ENCODE results near the gene CACNA1B. TPM values are rescaled to one million over a fixed set of nuclear protein-coding genes. Genes with fewer than 3 reads are reported as not detected.

CACNA1B gene
- total RNA-seq, 1 donor from 2014 or later: 3.1 TPM

DNA sequence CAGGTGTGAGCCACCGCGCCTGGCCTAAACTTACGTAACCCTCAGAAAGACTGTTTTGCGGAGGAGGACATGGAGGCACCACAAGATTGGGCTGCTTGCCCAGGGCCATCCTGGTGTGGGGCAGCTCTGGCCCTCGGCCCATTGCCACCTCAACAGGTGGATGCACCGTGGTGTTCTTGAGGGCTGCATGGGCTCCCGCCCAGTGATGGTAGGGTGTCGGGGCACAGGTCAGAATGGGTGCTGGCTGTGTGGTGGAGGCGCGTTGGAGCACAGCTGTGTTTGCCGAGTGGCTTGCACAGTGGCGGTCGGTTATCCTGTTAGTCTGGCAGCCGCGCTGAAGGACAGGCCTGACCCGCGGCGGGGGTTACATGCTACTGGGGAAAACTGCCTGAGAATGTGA, 196.9 kb downstream of the CACNA1B start:
- Mint-ChIP-seq H3K9me3 (no peaks in the 10 kb centered on the region), H3K4me3 (no peak overlapping the region), H3K27ac (ENCODE audit: unreplicated experiment) (no peak overlapping the region), H3K36me3 (ENCODE audit: low read depth) (no peaks in the 10 kb centered on the region), H3K27me3 (ENCODE audit: low read depth) (no peaks in the 10 kb centered on the region), H3K4me1 (no peaks in the 10 kb centered on the region)
- no peak for DNase-seq (ENCODE audit: low read depth, low spot score)
- TF ChIP-seq, protein P1, sequence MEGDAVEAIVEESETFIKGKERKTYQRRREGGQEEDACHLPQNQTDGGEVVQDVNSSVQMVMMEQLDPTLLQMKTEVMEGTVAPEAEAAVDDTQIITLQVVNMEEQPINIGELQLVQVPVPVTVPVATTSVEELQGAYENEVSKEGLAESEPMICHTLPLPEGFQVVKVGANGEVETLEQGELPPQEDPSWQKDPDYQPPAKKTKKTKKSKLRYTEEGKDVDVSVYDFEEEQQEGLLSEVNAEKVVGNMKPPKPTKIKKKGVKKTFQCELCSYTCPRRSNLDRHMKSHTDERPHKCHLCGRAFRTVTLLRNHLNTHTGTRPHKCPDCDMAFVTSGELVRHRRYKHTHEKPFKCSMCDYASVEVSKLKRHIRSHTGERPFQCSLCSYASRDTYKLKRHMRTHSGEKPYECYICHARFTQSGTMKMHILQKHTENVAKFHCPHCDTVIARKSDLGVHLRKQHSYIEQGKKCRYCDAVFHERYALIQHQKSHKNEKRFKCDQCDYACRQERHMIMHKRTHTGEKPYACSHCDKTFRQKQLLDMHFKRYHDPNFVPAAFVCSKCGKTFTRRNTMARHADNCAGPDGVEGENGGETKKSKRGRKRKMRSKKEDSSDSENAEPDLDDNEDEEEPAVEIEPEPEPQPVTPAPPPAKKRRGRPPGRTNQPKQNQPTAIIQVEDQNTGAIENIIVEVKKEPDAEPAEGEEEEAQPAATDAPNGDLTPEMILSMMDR (conservative IDR thresholded peaks at IDR 0.05): no peak

DNA sequence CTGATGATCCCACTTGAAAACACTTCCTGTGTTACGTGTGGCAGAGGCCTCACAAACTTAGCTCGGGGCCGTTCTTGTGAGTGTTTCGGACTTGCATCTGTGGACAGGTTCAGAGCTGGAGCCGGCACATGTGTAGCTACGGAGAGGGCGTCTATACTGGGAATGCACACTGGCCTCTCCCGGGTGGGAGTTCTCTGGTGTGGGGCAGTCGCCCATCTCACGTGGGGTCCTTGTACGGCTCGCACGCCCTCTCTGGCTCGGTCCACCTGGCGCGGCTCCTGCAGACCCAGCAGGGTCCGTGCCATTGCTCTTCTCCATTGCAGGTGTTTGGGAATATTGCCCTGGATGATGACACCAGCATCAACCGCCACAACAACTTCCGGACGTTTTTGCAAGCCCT, 197.9 kb downstream of the CACNA1B start:
- peaks cover 5% of the 10 kb centered on the region for H3K36me3 Mint-ChIP-seq (ENCODE audit: low read depth)
- TF ChIP-seq, protein P1 (conservative IDR thresholded peaks at IDR 0.05): no peak
- H3K27me3 Mint-ChIP-seq (ENCODE audit: low read depth): peaks cover 4% of the 10 kb centered on the region
- H3K27ac Mint-ChIP-seq (ENCODE audit: unreplicated experiment): no peak overlapping the region
- H3K9me3 Mint-ChIP-seq: no peaks in the 10 kb centered on the region
- no peaks in the 10 kb centered on the region for H3K4me1 Mint-ChIP-seq
- no peak overlapping the region for H3K4me3 Mint-ChIP-seq
- DNase-seq (ENCODE audit: low read depth, low spot score): no peak

DNA sequence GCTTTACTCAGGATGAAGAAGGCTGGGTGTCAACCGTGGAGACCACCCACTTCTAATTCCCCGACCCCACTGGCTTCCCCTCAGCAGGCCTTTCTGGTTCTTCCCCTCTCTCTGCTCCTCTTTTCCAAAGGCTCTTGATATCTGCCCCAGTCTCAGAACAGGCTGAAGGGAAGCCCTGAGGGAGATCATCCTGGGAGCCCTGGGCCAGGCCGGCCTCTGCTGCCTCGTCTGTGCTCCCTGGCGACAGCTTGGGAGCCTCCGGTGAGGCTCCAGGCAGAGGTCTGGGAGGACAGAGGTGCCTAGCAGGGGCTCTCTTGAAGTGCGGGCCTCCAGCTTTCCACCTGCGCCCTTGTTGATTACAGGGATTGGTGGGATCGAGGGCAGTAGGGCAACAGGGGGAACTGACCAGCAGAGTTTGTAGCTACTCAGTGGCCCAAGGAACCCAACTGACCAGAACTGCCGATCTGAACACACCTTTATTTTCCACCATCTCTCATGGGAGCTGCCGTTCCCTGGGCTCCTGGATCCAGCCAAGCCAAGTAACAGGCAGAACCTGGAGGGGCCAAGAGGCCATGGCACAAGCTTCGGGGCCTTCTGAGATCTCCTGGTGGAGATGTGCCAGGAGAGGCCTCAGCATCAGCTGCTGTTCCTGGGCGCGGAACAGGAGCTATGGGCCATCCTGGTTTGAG, 198.5 kb downstream of the CACNA1B start:
- H3K27me3 Mint-ChIP-seq (ENCODE audit: low read depth): peaks cover 5% of the 10 kb centered on the region
- TF ChIP-seq, protein P1 (conservative IDR thresholded peaks at IDR 0.05): no peak
- H3K4me3 Mint-ChIP-seq: no peak overlapping the region
- H3K27ac Mint-ChIP-seq (ENCODE audit: unreplicated experiment): no peak overlapping the region
- H3K9me3 Mint-ChIP-seq: no peaks in the 10 kb centered on the region
- no peak for DNase-seq (ENCODE audit: low read depth, low spot score)
- no peaks in the 10 kb centered on the region for H3K4me1 Mint-ChIP-seq
- H3K36me3 Mint-ChIP-seq (ENCODE audit: low read depth): peaks cover 7% of the 10 kb centered on the region

DNA sequence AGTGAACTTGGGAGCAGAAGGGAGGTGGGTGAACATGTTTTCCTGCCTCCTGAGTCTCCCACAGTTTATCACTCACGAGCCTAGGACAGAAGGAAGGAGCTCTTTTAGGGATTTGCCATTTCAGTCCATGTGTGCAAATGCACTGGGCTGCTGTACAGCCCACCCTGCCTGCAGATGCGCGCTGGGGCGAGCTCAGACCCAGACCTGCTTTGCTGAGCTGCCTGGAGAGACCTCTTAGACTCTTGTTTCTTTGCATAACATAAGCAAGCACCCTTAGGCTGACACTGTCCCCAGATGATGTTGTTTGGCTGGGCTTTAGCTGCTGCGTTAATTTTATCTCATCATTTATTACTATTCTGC, 199.0 kb downstream of the CACNA1B start:
- Mint-ChIP-seq H3K4me3 (no peak overlapping the region), H3K4me1 (no peaks in the 10 kb centered on the region), H3K27me3 (ENCODE audit: low read depth) (peaks cover 7% of the 10 kb centered on the region), H3K9me3 (no peaks in the 10 kb centered on the region), H3K27ac (ENCODE audit: unreplicated experiment) (no peak overlapping the region), H3K36me3 (ENCODE audit: low read depth) (peaks cover 7% of the 10 kb centered on the region)
- DNase-seq (ENCODE audit: low read depth, low spot score): no peak
- TF ChIP-seq, protein P1 (conservative IDR thresholded peaks at IDR 0.05): no peak

DNA sequence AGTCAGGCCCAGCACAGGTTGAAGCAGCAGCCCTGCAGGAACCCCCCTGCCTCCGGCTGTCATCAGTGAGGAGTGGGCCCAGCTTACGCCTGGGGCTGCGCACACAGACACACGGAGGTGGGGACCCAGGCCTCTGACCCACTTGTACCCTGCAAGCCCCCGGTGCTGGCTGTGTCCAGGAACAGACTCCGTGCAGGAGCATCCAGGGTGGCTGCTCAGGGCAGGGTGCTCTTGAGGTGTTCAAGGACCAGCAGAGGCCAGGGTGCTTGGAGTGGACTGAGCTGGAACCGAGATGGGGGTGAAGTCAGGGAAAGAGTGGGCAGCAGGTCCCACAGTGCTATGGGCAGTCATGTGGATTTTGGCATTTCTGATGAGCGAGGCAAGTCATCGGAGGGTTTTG, 199.5 kb downstream of the CACNA1B start:
- TF ChIP-seq, protein P1 (conservative IDR thresholded peaks at IDR 0.05): no peak
- no peak overlapping the region for H3K27ac Mint-ChIP-seq (ENCODE audit: unreplicated experiment)
- H3K4me3 Mint-ChIP-seq: no peak overlapping the region
- no peaks in the 10 kb centered on the region for H3K4me1 Mint-ChIP-seq
- H3K27me3 Mint-ChIP-seq (ENCODE audit: low read depth): peaks cover 7% of the 10 kb centered on the region
- no peaks in the 10 kb centered on the region for H3K9me3 Mint-ChIP-seq
- DNase-seq (ENCODE audit: low read depth, low spot score): no peak
- peaks cover 7% of the 10 kb centered on the region for H3K36me3 Mint-ChIP-seq (ENCODE audit: low read depth)

Data from neural crest cell (in vitro differentiated cells).